SK-N-SH (cell line): ENCODE measurements around the gene CTSF. TPM values are rescaled to one million over a fixed set of nuclear protein-coding genes. Genes with fewer than 3 reads are reported as not detected.

Experiments
- CTCF ChIA-PET: fragments of 300-600, 350-600 bp; formaldehyde crosslinking; extraction: SDS; loops from one replicate; lab custom pipeline; 2021; lab: Yijun Ruan, JAX
- POLR2A ChIA-PET: fragments of 350-600 bp; sonication (Branson Sonifier 250); formaldehyde crosslinking; extraction: SDS; loops from one replicate; lab custom pipeline; 2020; ENCODE audit warnings: antibody characterized with exemption, inconsistent platforms; lab: Yijun Ruan, JAX
- DNase-seq: peaks from one replicate; pipeline ENCODE4 v3.0.0; 2012
- H2AFZ ChIP-seq: fragments of 200-600 bp; sonication (generic); 2 replicates; pipeline ENCODE4 v1.8.1; 2016; ENCODE audit warnings: antibody characterized with exemption, mild to moderate bottlenecking, low read depth
- H3F3A ChIP-seq: fragments of 200-600 bp; sonication (generic); replicated peaks from 2 replicates; pipeline ENCODE3; 2016; ENCODE audit warnings: antibody characterized with exemption, mild to moderate bottlenecking; ENCODE audit not compliant: insufficient read depth
- H3K27ac ChIP-seq, 2 experiments: fragments of 200-500 bp in 1 of 2; fragments of 200-600 bp in 1 of 2; sonication (Bioruptor generic) in 1 of 2; sonication (generic), shearing (Covaris generic) in 1 of 2; 2 replicates each; pipeline versions ENCODE4 v1.5.1 to v1.6.1; 2014 to 2016; ENCODE audit warnings: low read depth in 2 of 2, inconsistent platforms in 1 of 2, low read length in 1 of 2, mild to moderate bottlenecking in 1 of 2, mixed read lengths in 1 of 2
- H3K27me3 ChIP-seq: fragments of 200-600 bp; sonication (generic), shearing (Covaris generic); 2 replicates; pipeline ENCODE4 v1.6.1; 2016; ENCODE audit warnings: mixed run types; ENCODE audit not compliant: insufficient read depth
- H3K36me3 ChIP-seq, 2 experiments: fragments of 200-500 bp in 1 of 2; fragments of 200-600 bp in 1 of 2; sonication (Bioruptor generic) in 1 of 2; sonication (generic) in 1 of 2; replicated peaks in 1 of 2; 2 replicates each; pipeline versions ENCODE3 to v1.5.1; 2014 to 2016; ENCODE audit warnings: low read length in 1 of 2, mild to moderate bottlenecking in 1 of 2; ENCODE audit not compliant: insufficient read depth in 2 of 2, control insufficient read depth in 1 of 2
- H3K4me1 ChIP-seq, 2 experiments: fragments of 200-500 bp in 1 of 2; fragments of 200-600 bp in 1 of 2; sonication (Bioruptor generic) in 1 of 2; sonication (generic), shearing (Covaris generic) in 1 of 2; 2 replicates each; pipeline versions ENCODE4 v1.5.1 to v1.6.1; 2014 to 2016; ENCODE audit warnings: low read depth in 1 of 2, low read length in 1 of 2, mixed run types in 1 of 2; ENCODE audit not compliant: insufficient read depth in 2 of 2, control insufficient read depth in 1 of 2
- H3K4me2 ChIP-seq: fragments of 200-600 bp; sonication (generic), shearing (Covaris generic); 2 replicates; pipeline ENCODE4 v1.6.1; 2017; ENCODE audit warnings: mixed run types
- H3K4me3 ChIP-seq, 2 experiments: fragments of 200-500 bp in 1 of 2; fragments of 200-600 bp in 1 of 2; sonication (Bioruptor generic) in 1 of 2; sonication (generic), shearing (Covaris generic) in 1 of 2; 2 replicates each; pipeline versions ENCODE4 v1.5.1 to v1.8.1; 2014 to 2016; ENCODE audit warnings: low read depth in 2 of 2, inconsistent platforms in 1 of 2, low read length in 1 of 2, mild to moderate bottlenecking in 1 of 2, mixed read lengths in 1 of 2, moderate library complexity in 1 of 2
- H3K79me2 ChIP-seq: fragments of 200-600 bp; sonication (generic); 2 replicates; pipeline ENCODE4 v1.8.1; 2017; ENCODE audit warnings: mild to moderate bottlenecking; ENCODE audit not compliant: insufficient read depth
- H3K9ac ChIP-seq: fragments of 200-600 bp; sonication (generic); 2 replicates; pipeline ENCODE4 v1.6.1; 2017; ENCODE audit warnings: mixed run types
- H3K9me2 ChIP-seq: fragments of 200-600 bp; sonication (generic); 2 replicates; pipeline ENCODE4 v1.6.1; 2017; ENCODE audit warnings: mixed run types
- H3K9me3 ChIP-seq: fragments of 200-600 bp; sonication (generic); 2 replicates; pipeline ENCODE4 v1.6.1; 2017; ENCODE audit warnings: mixed run types, mild to moderate bottlenecking, moderate library complexity
- H4K20me1 ChIP-seq: fragments of 200-600 bp; sonication (generic); 2 replicates; pipeline ENCODE4 v1.6.1; 2017; ENCODE audit warnings: mild to moderate bottlenecking, mixed run types; ENCODE audit not compliant: insufficient read depth
- CHD2 ChIP-seq: fragments of 150-350 bp; IDR thresholded peaks from 2 replicates; pipeline ENCODE4 v1.6.1; 2018; ENCODE audit warnings: low read length; ENCODE audit not compliant: partially characterized antibody
- GABPA ChIP-seq: IDR thresholded peaks from 2 replicates; pipeline ENCODE4 v1.4.0; 2012; ENCODE audit warnings: low read depth, mild to moderate bottlenecking
- GATA2 ChIP-seq: sonication (generic); formaldehyde crosslinking; IDR thresholded peaks from 2 replicates; pipeline ENCODE4 v1.5.0; 2020; ENCODE audit warnings: mild to moderate bottlenecking, missing genetic modification reagents
- MXI1 ChIP-seq: IDR thresholded peaks from 2 replicates; pipeline ENCODE4 v1.6.1; 2012; ENCODE audit warnings: mild to moderate bottlenecking, low read depth, low read length, improper control_type of control experiment
- POLR2AphosphoS5 ChIP-seq: IDR thresholded peaks from 2 replicates; pipeline ENCODE4 v1.6.1; 2012; ENCODE audit warnings: low read depth, low read length
- RCOR1 ChIP-seq: fragments of 150-350 bp; IDR thresholded peaks from 2 replicates; pipeline ENCODE4 v1.6.1; 2017; ENCODE audit warnings: antibody characterized with exemption, low read length
- TAF1 ChIP-seq: IDR thresholded peaks from 2 replicates; pipeline ENCODE4 v1.6.1; 2012; ENCODE audit warnings: low read depth, mild to moderate bottlenecking, low read length, moderate library complexity, borderline replicate concordance
- TCF12 ChIP-seq: IDR thresholded peaks from 2 replicates; pipeline ENCODE4 v1.4.0; 2012
- TEAD4 ChIP-seq: IDR thresholded peaks from 2 replicates; pipeline ENCODE4 v1.4.0; 2012; ENCODE audit warnings: mild to moderate bottlenecking, borderline replicate concordance; ENCODE audit not compliant: insufficient read depth
- WGBS: methylation state at CpG from one replicate; pipeline ENCODE4 v1.1.6; 2017; ENCODE audit warnings: low lambda C conversion rate; 5-methylcytosine and 5-hydroxymethylcytosine counted together
- polyA plus RNA-seq, 3 experiments: library from polyadenylated mRNA; depleted of rRNA; stranded (reverse); fragments of >200 nt; gene quantifications; 2 replicates each; pipeline ENCODE4 v1.2.3, GENCODE V29; 2012
- TF ChIP-seq, protein P1 (sequence below): IDR thresholded peaks from 2 replicates; pipeline ENCODE4 v1.4.0; 2012; ENCODE audit warnings: low read depth, borderline replicate concordance
- TF ChIP-seq, protein P2 (sequence below): IDR thresholded peaks from 2 replicates; pipeline ENCODE4 v1.6.1; 2012; ENCODE audit warnings: mild to moderate bottlenecking, low read depth, low read length, moderate library complexity
- TF ChIP-seq, protein P3 (sequence below): IDR thresholded peaks from 2 replicates; pipeline ENCODE4 v1.4.0; 2012; ENCODE audit warnings: low read depth, borderline replicate concordance

CTSF gene
- polyA plus RNA-seq, 1 of the 3 experiments (the other 2 are of a cell fraction): 57.2 TPM

DNA sequence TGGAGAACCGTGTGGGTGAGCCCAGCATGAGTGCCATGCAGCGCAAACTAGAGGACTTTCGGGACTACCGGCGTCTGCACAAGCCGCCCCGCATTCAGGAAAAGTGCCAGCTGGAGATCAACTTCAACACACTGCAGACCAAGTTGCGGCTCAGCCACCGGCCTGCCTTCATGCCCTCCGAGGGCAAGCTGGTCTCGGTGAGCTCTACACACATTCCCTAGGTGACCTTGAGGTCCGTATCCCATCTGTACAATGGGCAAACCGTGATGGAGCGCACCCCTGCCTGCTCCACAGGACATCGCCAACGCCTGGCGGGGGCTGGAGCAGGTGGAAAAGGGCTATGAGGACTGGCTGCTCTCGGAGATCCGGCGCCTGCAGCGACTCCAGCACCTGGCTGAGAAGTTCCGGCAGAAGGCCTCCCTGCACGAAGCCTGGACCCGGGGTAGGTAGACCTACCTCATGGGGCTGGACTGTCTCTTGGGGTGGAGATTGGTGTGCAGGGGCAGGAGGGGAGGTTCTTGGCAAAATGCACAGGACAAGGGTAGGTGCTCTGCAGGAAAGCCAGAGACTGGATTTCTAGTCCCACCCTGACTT lies 10.6 kb downstream of the CTSF start:
- DNase-seq: no peak
- H3K9me3 ChIP-seq: no peaks in the 10 kb centered on the region
- no peak for TF ChIP-seq RCOR1
- no peak for TF ChIP-seq GABPA
- TF ChIP-seq CHD2: no peak
- TF ChIP-seq TEAD4: no peak
- no peaks in the 10 kb centered on the region for H4K20me1 ChIP-seq
- H3K9me2 ChIP-seq: no peaks in the 10 kb centered on the region
- H3K27ac ChIP-seq: no peak overlapping the region
- no peaks in the 10 kb centered on the region; a peak in 1 of 4 replicates for H3K4me1 ChIP-seq
- ChIA-PET CTCF (interaction anchor here (1.2 kb wide), 1 partner anchor 9 kb away, joined by 3 read pairs; no protein-coding TSS in a partner anchor), POLR2A (no interaction called here)
- 86% methylated on average over 8 of the region's 24 CpGs for whole genome bisulfite sequencing
- no peak overlapping the region for H3K4me2 ChIP-seq
- no peaks in the 10 kb centered on the region for H3K27me3 ChIP-seq
- H3K4me3 ChIP-seq: no peak overlapping the region
- no peak overlapping the region for H3K9ac ChIP-seq
- no peaks in the 10 kb centered on the region for H3F3A ChIP-seq
- H3K36me3 ChIP-seq: no peaks in the 10 kb centered on the region
- H2AFZ ChIP-seq: no peak overlapping the region
- H3K79me2 ChIP-seq: no peaks in the 10 kb centered on the region

DNA sequence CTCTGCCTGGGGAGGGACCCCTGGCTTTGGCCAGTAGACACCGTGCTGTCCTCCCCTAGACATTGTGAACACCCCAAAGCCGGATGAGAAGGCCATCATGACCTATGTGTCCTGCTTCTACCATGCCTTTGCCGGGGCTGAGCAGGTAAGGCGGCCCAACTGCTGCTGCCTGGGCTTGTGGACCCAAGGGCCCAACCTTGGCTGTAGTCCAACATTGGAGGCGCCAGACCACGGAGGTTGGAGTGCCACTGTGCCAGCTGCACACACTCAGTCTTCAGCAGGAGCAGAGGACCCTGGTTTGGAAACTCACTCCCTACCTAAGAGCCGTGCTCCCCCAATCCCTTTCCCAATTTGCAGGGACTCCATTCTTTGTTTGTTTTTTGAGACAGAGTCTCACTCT lies 12.3 kb downstream of the CTSF start:
- Histone ChIP-seq H4K20me1 (no peaks in the 10 kb centered on the region), H3K9me2 (no peaks in the 10 kb centered on the region), H3K9me3 (no peaks in the 10 kb centered on the region), H3K4me3 (no peak overlapping the region), H3K36me3 (no peaks in the 10 kb centered on the region), H3F3A (no peaks in the 10 kb centered on the region), H3K4me2 (no peak overlapping the region), H3K4me1 (no peaks in the 10 kb centered on the region; a peak in 1 of 4 replicates), H3K79me2 (no peaks in the 10 kb centered on the region), H3K27ac (no peak overlapping the region), H2AFZ (no peak overlapping the region), H3K27me3 (no peaks in the 10 kb centered on the region), H3K9ac (no peak overlapping the region)
- ChIA-PET CTCF (interaction anchor here (0.7 to 1.9 kb wide), 2 partner anchors 10 to 96 kb away, joined by 3 to 5 read pairs; partner anchors contain the start of gene ZDHHC24), POLR2A (no interaction called here)
- 91% methylated on average over 3 of the region's 7 CpGs for WGBS
- no peak for DNase-seq
- TF ChIP-seq TCF12 (no peak), TAF1 (no peak), POLR2AphosphoS5 (no peak), TEAD4 (no peak), GATA2 (CRISPR knock-in tag) (no peak), MXI1 (no peak)
- TF ChIP-seq, protein P1, sequence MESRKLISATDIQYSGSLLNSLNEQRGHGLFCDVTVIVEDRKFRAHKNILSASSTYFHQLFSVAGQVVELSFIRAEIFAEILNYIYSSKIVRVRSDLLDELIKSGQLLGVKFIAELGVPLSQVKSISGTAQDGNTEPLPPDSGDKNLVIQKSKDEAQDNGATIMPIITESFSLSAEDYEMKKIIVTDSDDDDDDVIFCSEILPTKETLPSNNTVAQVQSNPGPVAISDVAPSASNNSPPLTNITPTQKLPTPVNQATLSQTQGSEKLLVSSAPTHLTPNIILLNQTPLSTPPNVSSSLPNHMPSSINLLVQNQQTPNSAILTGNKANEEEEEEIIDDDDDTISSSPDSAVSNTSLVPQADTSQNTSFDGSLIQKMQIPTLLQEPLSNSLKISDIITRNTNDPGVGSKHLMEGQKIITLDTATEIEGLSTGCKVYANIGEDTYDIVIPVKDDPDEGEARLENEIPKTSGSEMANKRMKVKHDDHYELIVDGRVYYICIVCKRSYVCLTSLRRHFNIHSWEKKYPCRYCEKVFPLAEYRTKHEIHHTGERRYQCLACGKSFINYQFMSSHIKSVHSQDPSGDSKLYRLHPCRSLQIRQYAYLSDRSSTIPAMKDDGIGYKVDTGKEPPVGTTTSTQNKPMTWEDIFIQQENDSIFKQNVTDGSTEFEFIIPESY: no peak
- TF ChIP-seq, protein P2, sequence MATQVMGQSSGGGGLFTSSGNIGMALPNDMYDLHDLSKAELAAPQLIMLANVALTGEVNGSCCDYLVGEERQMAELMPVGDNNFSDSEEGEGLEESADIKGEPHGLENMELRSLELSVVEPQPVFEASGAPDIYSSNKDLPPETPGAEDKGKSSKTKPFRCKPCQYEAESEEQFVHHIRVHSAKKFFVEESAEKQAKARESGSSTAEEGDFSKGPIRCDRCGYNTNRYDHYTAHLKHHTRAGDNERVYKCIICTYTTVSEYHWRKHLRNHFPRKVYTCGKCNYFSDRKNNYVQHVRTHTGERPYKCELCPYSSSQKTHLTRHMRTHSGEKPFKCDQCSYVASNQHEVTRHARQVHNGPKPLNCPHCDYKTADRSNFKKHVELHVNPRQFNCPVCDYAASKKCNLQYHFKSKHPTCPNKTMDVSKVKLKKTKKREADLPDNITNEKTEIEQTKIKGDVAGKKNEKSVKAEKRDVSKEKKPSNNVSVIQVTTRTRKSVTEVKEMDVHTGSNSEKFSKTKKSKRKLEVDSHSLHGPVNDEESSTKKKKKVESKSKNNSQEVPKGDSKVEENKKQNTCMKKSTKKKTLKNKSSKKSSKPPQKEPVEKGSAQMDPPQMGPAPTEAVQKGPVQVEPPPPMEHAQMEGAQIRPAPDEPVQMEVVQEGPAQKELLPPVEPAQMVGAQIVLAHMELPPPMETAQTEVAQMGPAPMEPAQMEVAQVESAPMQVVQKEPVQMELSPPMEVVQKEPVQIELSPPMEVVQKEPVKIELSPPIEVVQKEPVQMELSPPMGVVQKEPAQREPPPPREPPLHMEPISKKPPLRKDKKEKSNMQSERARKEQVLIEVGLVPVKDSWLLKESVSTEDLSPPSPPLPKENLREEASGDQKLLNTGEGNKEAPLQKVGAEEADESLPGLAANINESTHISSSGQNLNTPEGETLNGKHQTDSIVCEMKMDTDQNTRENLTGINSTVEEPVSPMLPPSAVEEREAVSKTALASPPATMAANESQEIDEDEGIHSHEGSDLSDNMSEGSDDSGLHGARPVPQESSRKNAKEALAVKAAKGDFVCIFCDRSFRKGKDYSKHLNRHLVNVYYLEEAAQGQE: no peak
- TF ChIP-seq, protein P3, sequence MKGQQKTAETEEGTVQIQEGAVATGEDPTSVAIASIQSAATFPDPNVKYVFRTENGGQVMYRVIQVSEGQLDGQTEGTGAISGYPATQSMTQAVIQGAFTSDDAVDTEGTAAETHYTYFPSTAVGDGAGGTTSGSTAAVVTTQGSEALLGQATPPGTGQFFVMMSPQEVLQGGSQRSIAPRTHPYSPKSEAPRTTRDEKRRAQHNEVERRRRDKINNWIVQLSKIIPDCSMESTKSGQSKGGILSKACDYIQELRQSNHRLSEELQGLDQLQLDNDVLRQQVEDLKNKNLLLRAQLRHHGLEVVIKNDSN: no peak
